ENCODE measurements around the gene PAX7.

Gene PAX7

GRCh38 chr1:18711536-18712251 lies 81.0 kb downstream of the PAX7 start:
- DNase-seq, result no peak

- DNase-seq, result no peak
Measured at GRCh38 chr1:18712252-18712600, 81.6 kb downstream of the PAX7 start.

- no peak for DNase-seq
Measured at GRCh38 chr1:18714404-18715175, 83.9 kb downstream of the PAX7 start.

GRCh38 chr1:18716112-18716784 lies 85.6 kb downstream of the PAX7 start:
- no peak for DNase-seq

- DNase-seq, result no peak
Measured at GRCh38 chr1:18716785-18717678, 86.4 kb downstream of the PAX7 start.

- DNase-seq, result no peak
Measured at GRCh38 chr1:18719786-18720451, 89.3 kb downstream of the PAX7 start.

GRCh38 chr1:18721041-18721440 lies 90.4 kb downstream of the PAX7 start:
- DNase-seq, result no peak

- DNase-seq, result no peak
Measured at GRCh38 chr1:18721776-18722175, 91.1 kb downstream of the PAX7 start.

GRCh38 chr1:18722270-18722669 lies 91.6 kb downstream of the PAX7 start:
- no peak for DNase-seq

- no peak for DNase-seq
Measured at GRCh38 chr1:18723206-18723605, 92.6 kb downstream of the PAX7 start.

GRCh38 chr1:18723701-18724411 lies 93.2 kb downstream of the PAX7 start:
- DNase-seq, result no peak

- no peak for DNase-seq
Measured at GRCh38 chr1:18724801-18725200, 94.2 kb downstream of the PAX7 start.

GRCh38 chr1:18725231-18725895 lies 94.7 kb downstream of the PAX7 start:
- no peak for DNase-seq

- DNase-seq, result no peak
Measured at GRCh38 chr1:18726368-18726767, 95.7 kb downstream of the PAX7 start.

GRCh38 chr1:18727956-18728355 lies 97.3 kb downstream of the PAX7 start:
- no peak for DNase-seq

- no peak for DNase-seq
Measured at GRCh38 chr1:18730321-18730720, 99.7 kb downstream of the PAX7 start.

GRCh38 chr1:18731148-18731547 lies 100.5 kb downstream of the PAX7 start:
- no peak for DNase-seq

GRCh38 chr1:18731591-18732235 lies 101.1 kb downstream of the PAX7 start:
- DNase-seq, result no peak

GRCh38 chr1:18732686-18733085 lies 102.0 kb downstream of the PAX7 start:
- DNase-seq, result no peak

- no peak for DNase-seq
Measured at GRCh38 chr1:18734001-18734400, 103.4 kb downstream of the PAX7 start.

Measured in SIG-M5 (cell line).